ENCODE results near the gene TRAK2. TPM values are rescaled to one million over a fixed set of nuclear protein-coding genes. Genes with fewer than 3 reads are reported as not detected.

The TRAK2 gene
- total RNA-seq, 1 experiment from 2014 or later, result 12.8 TPM

DNA sequence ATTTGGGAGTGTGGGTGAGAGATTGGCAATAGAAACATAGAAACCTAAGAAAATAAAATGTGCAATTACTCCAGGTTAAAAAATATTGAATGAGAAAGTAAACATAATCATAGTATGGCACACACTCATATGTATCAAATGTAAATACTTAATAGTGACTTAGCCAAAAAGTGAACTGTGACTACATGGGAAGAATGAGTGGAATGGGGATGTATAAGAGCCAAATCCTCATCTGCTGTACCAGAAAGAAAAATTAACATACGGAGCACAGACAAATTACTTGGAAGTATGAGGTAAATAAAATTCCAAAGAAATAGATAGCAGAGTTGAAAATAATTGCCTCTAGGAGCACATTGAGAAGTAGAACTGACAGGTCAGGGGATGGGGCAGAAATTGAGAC, 98.1 kb downstream of the TRAK2 start:
- ChIA-PET POLR2A (no interaction called here), CTCF (interaction anchor here (2.1 to 2.8 kb wide), 2 partner anchors 11 to 121 kb away, joined by 7 to 16 read pairs; no protein-coding TSS in a partner anchor)
- TF ChIP-seq NR3C1 (CRISPR knock-in tag; conservative IDR thresholded peaks at IDR 0.05; ENCODE audit: low read depth), result no peak
- no peak for TF ChIP-seq SOX15 (CRISPR knock-in tag; IDR thresholded peaks at IDR 0.05)
- no peak for TF ChIP-seq ZNF396 (CRISPR knock-in tag; IDR thresholded peaks at IDR 0.05; ENCODE audit: borderline replicate concordance)
- TF ChIP-seq, protein P1, sequence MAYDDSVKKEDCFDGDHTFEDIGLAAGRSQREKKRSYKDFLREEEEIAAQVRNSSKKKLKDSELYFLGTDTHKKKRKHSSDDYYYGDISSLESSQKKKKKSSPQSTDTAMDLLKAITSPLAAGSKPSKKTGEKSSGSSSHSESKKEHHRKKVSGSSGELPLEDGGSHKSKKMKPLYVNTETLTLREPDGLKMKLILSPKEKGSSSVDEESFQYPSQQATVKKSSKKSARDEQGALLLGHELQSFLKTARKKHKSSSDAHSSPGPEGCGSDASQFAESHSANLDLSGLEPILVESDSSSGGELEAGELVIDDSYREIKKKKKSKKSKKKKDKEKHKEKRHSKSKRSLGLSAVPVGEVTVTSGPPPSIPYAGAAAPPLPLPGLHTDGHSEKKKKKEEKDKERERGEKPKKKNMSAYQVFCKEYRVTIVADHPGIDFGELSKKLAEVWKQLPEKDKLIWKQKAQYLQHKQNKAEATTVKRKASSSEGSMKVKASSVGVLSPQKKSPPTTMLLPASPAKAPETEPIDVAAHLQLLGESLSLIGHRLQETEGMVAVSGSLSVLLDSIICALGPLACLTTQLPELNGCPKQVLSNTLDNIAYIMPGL (CRISPR knock-in tag; IDR thresholded peaks at IDR 0.05), result no peak
- TF ChIP-seq, protein P2, sequence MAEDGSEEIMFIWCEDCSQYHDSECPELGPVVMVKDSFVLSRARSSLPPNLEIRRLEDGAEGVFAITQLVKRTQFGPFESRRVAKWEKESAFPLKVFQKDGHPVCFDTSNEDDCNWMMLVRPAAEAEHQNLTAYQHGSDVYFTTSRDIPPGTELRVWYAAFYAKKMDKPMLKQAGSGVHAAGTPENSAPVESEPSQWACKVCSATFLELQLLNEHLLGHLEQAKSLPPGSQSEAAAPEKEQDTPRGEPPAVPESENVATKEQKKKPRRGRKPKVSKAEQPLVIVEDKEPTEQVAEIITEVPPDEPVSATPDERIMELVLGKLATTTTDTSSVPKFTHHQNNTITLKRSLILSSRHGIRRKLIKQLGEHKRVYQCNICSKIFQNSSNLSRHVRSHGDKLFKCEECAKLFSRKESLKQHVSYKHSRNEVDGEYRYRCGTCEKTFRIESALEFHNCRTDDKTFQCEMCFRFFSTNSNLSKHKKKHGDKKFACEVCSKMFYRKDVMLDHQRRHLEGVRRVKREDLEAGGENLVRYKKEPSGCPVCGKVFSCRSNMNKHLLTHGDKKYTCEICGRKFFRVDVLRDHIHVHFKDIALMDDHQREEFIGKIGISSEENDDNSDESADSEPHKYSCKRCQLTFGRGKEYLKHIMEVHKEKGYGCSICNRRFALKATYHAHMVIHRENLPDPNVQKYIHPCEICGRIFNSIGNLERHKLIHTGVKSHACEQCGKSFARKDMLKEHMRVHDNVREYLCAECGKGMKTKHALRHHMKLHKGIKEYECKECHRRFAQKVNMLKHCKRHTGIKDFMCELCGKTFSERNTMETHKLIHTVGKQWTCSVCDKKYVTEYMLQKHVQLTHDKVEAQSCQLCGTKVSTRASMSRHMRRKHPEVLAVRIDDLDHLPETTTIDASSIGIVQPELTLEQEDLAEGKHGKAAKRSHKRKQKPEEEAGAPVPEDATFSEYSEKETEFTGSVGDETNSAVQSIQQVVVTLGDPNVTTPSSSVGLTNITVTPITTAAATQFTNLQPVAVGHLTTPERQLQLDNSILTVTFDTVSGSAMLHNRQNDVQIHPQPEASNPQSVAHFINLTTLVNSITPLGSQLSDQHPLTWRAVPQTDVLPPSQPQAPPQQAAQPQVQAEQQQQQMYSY (CRISPR knock-in tag; IDR thresholded peaks at IDR 0.05), result no peak
- no peak for TF ChIP-seq TEAD1 (CRISPR knock-in tag; IDR thresholded peaks at IDR 0.05)
- no peak for TF ChIP-seq IRF2 (CRISPR knock-in tag; IDR thresholded peaks at IDR 0.05; ENCODE audit: borderline replicate concordance, low read depth)
- no peak for TF ChIP-seq ZBTB21 (CRISPR knock-in tag; IDR thresholded peaks at IDR 0.05; ENCODE audit: borderline replicate concordance)
- TF ChIP-seq, protein P3, sequence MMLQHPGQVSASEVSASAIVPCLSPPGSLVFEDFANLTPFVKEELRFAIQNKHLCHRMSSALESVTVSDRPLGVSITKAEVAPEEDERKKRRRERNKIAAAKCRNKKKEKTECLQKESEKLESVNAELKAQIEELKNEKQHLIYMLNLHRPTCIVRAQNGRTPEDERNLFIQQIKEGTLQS (CRISPR knock-in tag; conservative IDR thresholded peaks at IDR 0.05), result no peak
- no peak for TF ChIP-seq ZNF121 (CRISPR knock-in tag; IDR thresholded peaks at IDR 0.05)
- no peak for TF ChIP-seq OVOL2 (CRISPR knock-in tag; IDR thresholded peaks at IDR 0.05; ENCODE audit: borderline replicate concordance)
- TF ChIP-seq, protein P4, sequence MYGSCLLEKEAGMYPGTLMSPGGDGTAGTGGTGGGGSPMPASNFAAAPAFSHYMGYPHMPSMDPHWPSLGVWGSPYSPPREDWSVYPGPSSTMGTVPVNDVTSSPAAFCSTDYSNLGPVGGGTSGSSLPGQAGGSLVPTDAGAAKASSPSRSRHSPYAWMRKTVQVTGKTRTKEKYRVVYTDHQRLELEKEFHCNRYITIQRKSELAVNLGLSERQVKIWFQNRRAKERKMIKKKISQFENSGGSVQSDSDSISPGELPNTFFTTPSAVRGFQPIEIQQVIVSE (CRISPR knock-in tag; IDR thresholded peaks at IDR 0.05; ENCODE audit: borderline replicate concordance), result no peak
- TF ChIP-seq ZNF416 (CRISPR knock-in tag; IDR thresholded peaks at IDR 0.05), result no peak
- no peak for TF ChIP-seq TEAD4 (CRISPR knock-in tag; IDR thresholded peaks at IDR 0.05)
- Mint-ChIP-seq H3K9me3 (no peaks in the 10 kb centered on the region), H3K4me3 (no peak overlapping the region), H3K27ac (no peak overlapping the region), H3K4me1 (peaks cover 5% of the 10 kb centered on the region), H3K36me3 (no peaks in the 10 kb centered on the region), H3K27me3 (ENCODE audit: low read depth) (no peaks in the 10 kb centered on the region)
- ATAC-seq, result no peak
- DNase-seq (ENCODE audit: low spot score), result no peak

DNA sequence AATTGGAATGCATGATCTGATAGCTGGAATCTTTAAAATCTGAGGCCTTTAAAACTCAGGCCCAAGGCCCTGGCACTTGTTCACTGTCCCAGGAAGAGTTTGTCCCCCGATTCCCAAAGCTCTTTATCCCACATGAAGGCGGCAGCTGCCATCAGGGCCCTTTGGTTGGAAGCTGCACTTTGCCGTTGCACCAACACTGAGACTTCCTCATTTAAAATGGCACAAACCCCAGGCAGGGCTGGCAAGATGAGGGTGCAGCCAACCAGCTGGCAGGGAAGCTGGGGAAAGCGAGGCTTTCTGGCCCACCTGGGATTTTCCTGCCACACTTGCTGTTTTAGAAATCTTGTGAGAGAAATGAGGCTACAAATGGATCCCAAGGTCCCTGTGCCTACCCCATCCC, 100.4 kb downstream of the TRAK2 start:
- ChIA-PET POLR2A (no interaction called here), CTCF (interaction anchor here (2.8 kb wide), 1 partner anchor 13 kb away, joined by 16 read pairs; no protein-coding TSS in a partner anchor)
- Mint-ChIP-seq H3K27me3 (ENCODE audit: low read depth) (no peaks in the 10 kb centered on the region), H3K4me1 (no peaks in the 10 kb centered on the region), H3K36me3 (no peaks in the 10 kb centered on the region), H3K9me3 (no peaks in the 10 kb centered on the region), H3K27ac (no peak overlapping the region), H3K4me3 (no peak overlapping the region)
- ATAC-seq, result no peak
- DNase-seq (ENCODE audit: low spot score), result no peak
- TF ChIP-seq FOXK1 (CRISPR knock-in tag; IDR thresholded peaks at IDR 0.05) (no peak), ZNF396 (CRISPR knock-in tag; IDR thresholded peaks at IDR 0.05; ENCODE audit: borderline replicate concordance) (no peak), NR1H2 (CRISPR knock-in tag; IDR thresholded peaks at IDR 0.05) (no peak), SMAD3 (CRISPR knock-in tag; IDR thresholded peaks at IDR 0.05; ENCODE audit: borderline replicate concordance) (no peak), ELF4 (CRISPR knock-in tag; IDR thresholded peaks at IDR 0.05; ENCODE audit: low read depth) (no peak), NFE2L1 (CRISPR knock-in tag; IDR thresholded peaks at IDR 0.05) (no peak)
- TF ChIP-seq, protein P2 (CRISPR knock-in tag; IDR thresholded peaks at IDR 0.05), result no peak
- TF ChIP-seq, protein P5, sequence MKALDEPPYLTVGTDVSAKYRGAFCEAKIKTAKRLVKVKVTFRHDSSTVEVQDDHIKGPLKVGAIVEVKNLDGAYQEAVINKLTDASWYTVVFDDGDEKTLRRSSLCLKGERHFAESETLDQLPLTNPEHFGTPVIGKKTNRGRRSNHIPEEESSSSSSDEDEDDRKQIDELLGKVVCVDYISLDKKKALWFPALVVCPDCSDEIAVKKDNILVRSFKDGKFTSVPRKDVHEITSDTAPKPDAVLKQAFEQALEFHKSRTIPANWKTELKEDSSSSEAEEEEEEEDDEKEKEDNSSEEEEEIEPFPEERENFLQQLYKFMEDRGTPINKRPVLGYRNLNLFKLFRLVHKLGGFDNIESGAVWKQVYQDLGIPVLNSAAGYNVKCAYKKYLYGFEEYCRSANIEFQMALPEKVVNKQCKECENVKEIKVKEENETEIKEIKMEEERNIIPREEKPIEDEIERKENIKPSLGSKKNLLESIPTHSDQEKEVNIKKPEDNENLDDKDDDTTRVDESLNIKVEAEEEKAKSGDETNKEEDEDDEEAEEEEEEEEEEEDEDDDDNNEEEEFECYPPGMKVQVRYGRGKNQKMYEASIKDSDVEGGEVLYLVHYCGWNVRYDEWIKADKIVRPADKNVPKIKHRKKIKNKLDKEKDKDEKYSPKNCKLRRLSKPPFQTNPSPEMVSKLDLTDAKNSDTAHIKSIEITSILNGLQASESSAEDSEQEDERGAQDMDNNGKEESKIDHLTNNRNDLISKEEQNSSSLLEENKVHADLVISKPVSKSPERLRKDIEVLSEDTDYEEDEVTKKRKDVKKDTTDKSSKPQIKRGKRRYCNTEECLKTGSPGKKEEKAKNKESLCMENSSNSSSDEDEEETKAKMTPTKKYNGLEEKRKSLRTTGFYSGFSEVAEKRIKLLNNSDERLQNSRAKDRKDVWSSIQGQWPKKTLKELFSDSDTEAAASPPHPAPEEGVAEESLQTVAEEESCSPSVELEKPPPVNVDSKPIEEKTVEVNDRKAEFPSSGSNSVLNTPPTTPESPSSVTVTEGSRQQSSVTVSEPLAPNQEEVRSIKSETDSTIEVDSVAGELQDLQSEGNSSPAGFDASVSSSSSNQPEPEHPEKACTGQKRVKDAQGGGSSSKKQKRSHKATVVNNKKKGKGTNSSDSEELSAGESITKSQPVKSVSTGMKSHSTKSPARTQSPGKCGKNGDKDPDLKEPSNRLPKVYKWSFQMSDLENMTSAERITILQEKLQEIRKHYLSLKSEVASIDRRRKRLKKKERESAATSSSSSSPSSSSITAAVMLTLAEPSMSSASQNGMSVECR (CRISPR knock-in tag; IDR thresholded peaks at IDR 0.05; ENCODE audit: borderline replicate concordance), result no peak

Measured in WTC11 (cell line).